ENCODE data around the gene ICA1L. TPM values are rescaled to one million over a fixed set of nuclear protein-coding genes. Genes with fewer than 3 reads are reported as not detected.

ICA1L gene
- total RNA-seq, 1 experiment from 2014 or later = 4.5 TPM

DNA sequence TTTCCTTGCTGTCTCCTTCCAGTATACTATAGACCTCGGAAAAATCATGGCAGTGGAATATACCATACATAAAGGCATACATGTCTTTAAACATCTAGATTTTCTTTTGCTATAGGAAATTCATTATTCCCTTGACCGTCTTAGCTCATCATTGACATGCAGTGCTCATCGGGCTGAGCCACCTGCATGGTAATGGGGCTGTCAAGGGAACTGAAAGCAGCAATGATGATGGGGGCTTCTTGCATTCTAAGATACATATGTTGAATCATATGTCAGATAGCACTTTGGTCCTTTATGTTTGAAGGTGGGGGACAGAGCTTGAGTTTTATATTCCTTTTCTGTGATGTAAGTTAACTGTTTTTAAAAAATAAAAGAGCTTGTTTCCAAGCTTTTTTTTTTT, 106.6 kb downstream of the ICA1L start:
- Mint-ChIP-seq H3K4me1 (peaks cover 17% of the 10 kb centered on the region in 2 experiments), H3K9me3 (no peaks in the 10 kb centered on the region), H3K4me3 (no peak overlapping the region), H3K36me3 (ENCODE audit: insufficient read depth in 1 of 3, low read depth in 3 of 3) (peaks cover 12 to 44% (median 33%) of the 10 kb centered on the region in 3 experiments; a peak in 6 of 7 replicates), H3K27ac (peak overlapping the region in 1 of 3 experiments; percentile 52; a peak in 1 of 7 replicates), H3K27me3 (ENCODE audit: low read depth) (no peaks in the 10 kb centered on the region)
- Histone ChIP-seq H3K4ac (ENCODE audit: low read depth, low read length) (no peak overlapping the region), H3T11ph (ENCODE audit: low read length) (no peak overlapping the region), H3K23me2 (ENCODE audit: insufficient read length, low read depth, low read length, poor library complexity, severe bottlenecking) (no peaks in the 10 kb centered on the region), H3K9ac (ENCODE audit: extremely low read depth, insufficient read length, low read length) (no peak overlapping the region), H2AK5ac (ENCODE audit: insufficient read length, low read length) (no peak overlapping the region), H4K20me1 (ENCODE audit: control insufficient read depth, insufficient read depth, insufficient read length) (no peaks in the 10 kb centered on the region), H3K4me1 (ENCODE audit: insufficient read depth, low read length) (no peaks in the 10 kb centered on the region), H4K5ac (ENCODE audit: insufficient read length, low read depth, low read length) (no peak overlapping the region), H4K91ac (ENCODE audit: insufficient read length, low read depth, low read length) (no peak overlapping the region), H2AFZ (ENCODE audit: low read length) (no peak overlapping the region), H2BK15ac (ENCODE audit: low read depth, low read length) (no peak overlapping the region), H3K27ac (ENCODE audit: insufficient read length, low read depth, low read length) (no peak overlapping the region), H3K4me2 (ENCODE audit: insufficient read depth, insufficient read length, low read length) (no peak overlapping the region), H4K8ac (replicated peaks; ENCODE audit: insufficient read length, low read depth, low read length) (no peak overlapping the region), H3K79me1 (ENCODE audit: insufficient read depth, low read depth, low read length, poor library complexity, severe bottlenecking) (no peaks in the 10 kb centered on the region), H3K79me2 (ENCODE audit: insufficient read depth, low read length) (no peaks in the 10 kb centered on the region), H3K56ac (ENCODE audit: insufficient read length, low read depth, low read length) (no peak overlapping the region), H2BK5ac (ENCODE audit: insufficient read length, low read length) (no peak overlapping the region), H3K23ac (ENCODE audit: insufficient read length, low read depth, low read length) (no peak overlapping the region), H2BK12ac (ENCODE audit: insufficient read length, low read depth, low read length) (no peak overlapping the region), H3K18ac (ENCODE audit: insufficient read length, low read depth, low read length) (no peak overlapping the region), H3K14ac (ENCODE audit: insufficient read depth, low read length) (no peak overlapping the region), H3K27me3 (ENCODE audit: insufficient read depth, low read length) (no peaks in the 10 kb centered on the region), H2BK20ac (ENCODE audit: low read depth, low read length, poor library complexity, severe bottlenecking) (no peak overlapping the region), H3K9me3 (ENCODE audit: control insufficient read depth, low read depth, low read length) (no peaks in the 10 kb centered on the region), H2BK120ac (ENCODE audit: low read depth, low read length, poor library complexity, severe bottlenecking) (no peak overlapping the region)
- no peak for DNase-seq
- no peak for TF ChIP-seq CTCF (conservative IDR thresholded peaks at IDR 0.05)
- WGBS (ENCODE audit: extremely low coverage, insufficient read length, low lambda C conversion rate) = no CpG with 5 or more reads among the region's 3 CpGs
